Coronary artery (tissue), 2 donors: Measurements from ENCODE around the gene CDKL5.

ENCODE experiments used
- DNase-seq: peaks from one replicate; pipeline ENCODE4 v3.0.0-alpha.2; 2017; ENCODE audit warnings: low spot score
- H3K27ac ChIP-seq, 2 donors: fragments of 200-600 bp; sonication (generic); one replicate each; pipeline ENCODE4 v1.5.1; 2016 to 2019
- H3K4me3 ChIP-seq: fragments of 200-600 bp; sonication (generic); 2 replicates; pipeline ENCODE4 v1.5.1; 2016; ENCODE audit warnings: mild to moderate bottlenecking, moderate library complexity
- CTCF ChIP-seq: fragments of 200-600 bp; sonication (generic); IDR thresholded peaks from one replicate; pipeline ENCODE4 v1.5.1; 2019; ENCODE audit warnings: antibody characterized with exemption

Gene CDKL5

GRCh38 chrX:18677161-18677869 lies 251.9 kb downstream of the CDKL5 start:
- no peak for DNase-seq
- TF ChIP-seq CTCF = no peak
- Histone ChIP-seq H3K4me3 (no peak overlapping the region), H3K27ac (no peak overlapping the region)

- Histone ChIP-seq H3K4me3 (no peak overlapping the region), H3K27ac (no peak overlapping the region)
- no peak for TF ChIP-seq CTCF
- no peak for DNase-seq
Observed at GRCh38 chrX:18681996-18682395, 256.6 kb downstream of the CDKL5 start.

- H3K27ac ChIP-seq = no peak overlapping the region
- no peak for TF ChIP-seq CTCF
- DNase-seq = no peak
- no peak overlapping the region for H3K4me3 ChIP-seq
Observed at GRCh38 chrX:18682979-18683387, 257.6 kb downstream of the CDKL5 start.

GRCh38 chrX:18687856-18688495 lies 262.6 kb downstream of the CDKL5 start:
- H3K4me3 ChIP-seq = no peak overlapping the region
- H3K27ac ChIP-seq = no peak overlapping the region
- TF ChIP-seq CTCF = no peak
- DNase-seq = no peak

GRCh38 chrX:18691431-18691830 lies 266.0 kb downstream of the CDKL5 start:
- no peak for TF ChIP-seq CTCF
- H3K27ac ChIP-seq = no peak overlapping the region
- DNase-seq = no peak
- no peak overlapping the region for H3K4me3 ChIP-seq

GRCh38 chrX:18692541-18692940 lies 267.1 kb downstream of the CDKL5 start:
- no peak for DNase-seq
- TF ChIP-seq CTCF = no peak
- H3K27ac ChIP-seq = no peak overlapping the region
- H3K4me3 ChIP-seq = no peak overlapping the region

GRCh38 chrX:18696653-18697052 lies 271.2 kb downstream of the CDKL5 start:
- no peak for TF ChIP-seq CTCF
- no peak overlapping the region for H3K4me3 ChIP-seq
- DNase-seq = no peak
- H3K27ac ChIP-seq = no peak overlapping the region
